Fibroblast of the aortic adventitia (primary cell): ENCODE results near the gene USF1. TPM values are rescaled to one million over a fixed set of nuclear protein-coding genes. Genes with fewer than 3 reads are reported as not detected.
"Not testable (repeated sequence)": the region's sequence is repeated elsewhere in the genome, so short reads cannot be mapped to it uniquely, and the experiment has no call there.

ENCODE experiments used
- DNase-seq: peaks from one replicate; pipeline ENCODE4 v3.0.0-alpha.2; 2010; ENCODE audit warnings: low read depth
- H3K4me3 ChIP-seq: 2 replicates; pipeline ENCODE4 v1.5.1; 2011; ENCODE audit warnings: low read depth, mild to moderate bottlenecking, control low read depth, low read length, moderate library complexity
- CTCF ChIP-seq: IDR thresholded peaks from 2 replicates; pipeline ENCODE4 v1.5.1; 2011; ENCODE audit warnings: mild to moderate bottlenecking, low read length, control low read depth, inconsistent platforms; ENCODE audit not compliant: insufficient read depth
- total RNA-seq: library from RNA; depleted of rRNA; stranded (reverse); fragments of >200 nt; gene quantifications from 2 replicates; pipeline ENCODE4 v1.2.3, GENCODE V29; 2012; ENCODE audit warnings: low replicate concordance

USF1 gene
- total RNA-seq, 1 donor, result 36.2 TPM

- H3K4me3 ChIP-seq, result peak within 1 kb of the TSS; percentile 62
- DNase-seq, result no peak
- TF ChIP-seq CTCF, result no peak
Observed at GRCh38 chr1:161038523-161039153, 7.1 kb downstream of the USF1 start, which contains the start of gene TSTD1. TSS of gene TSTD1 (minus strand) at chr1:161038964. CDS start at chr1:161038889, 75 bp downstream.

- no peak for TF ChIP-seq CTCF
- no peak for DNase-seq
- peak overlapping the region; percentile 62 for H3K4me3 ChIP-seq
Observed at GRCh38 chr1:161037661-161038522, 7.9 kb downstream of the USF1 start.

- no peak for DNase-seq
- TF ChIP-seq CTCF, result no peak
- no peak overlapping the region for H3K4me3 ChIP-seq
Observed at GRCh38 chr1:161033751-161034150, 12.0 kb downstream of the USF1 start.

- DNase-seq, result no peak
- no peak overlapping the region for H3K4me3 ChIP-seq
- TF ChIP-seq CTCF, result no peak
Observed at GRCh38 chr1:161032409-161032808, 13.4 kb downstream of the USF1 start.

GRCh38 chr1:161031874-161032273 lies 13.9 kb downstream of the USF1 start:
- TF ChIP-seq CTCF, result no peak
- no peak overlapping the region for H3K4me3 ChIP-seq
- no peak for DNase-seq

- DNase-seq, result not testable (repeated sequence)
Observed at GRCh38 chr1:161029466-161029865, 16.3 kb downstream of the USF1 start.

GRCh38 chr1:161026954-161027353 lies 18.8 kb downstream of the USF1 start:
- not testable (repeated sequence) for H3K4me3 ChIP-seq, DNase-seq

More at GRCh38 chr1:161029466-161029865, 16.3 kb downstream of the USF1 start:
- not testable (repeated sequence) for H3K4me3 ChIP-seq

- not testable (repeated sequence) for DNase-seq, H3K4me3 ChIP-seq
Observed at GRCh38 chr1:161022432-161022831, 23.3 kb downstream of the USF1 start.
